GM21528 (cell line): Measurements from ENCODE around the gene RASD1.
"Not testable (repeated sequence)": the region's sequence is repeated elsewhere in the genome, so short reads cannot be mapped to it uniquely, and the experiment has no call there.

ENCODE experiments used
- ATAC-seq: cut with Tn5 transposase; IDR thresholded peaks from one replicate; pipeline ENCODE4 v1.9.1; 2021; ENCODE audit warnings: mild to moderate bottlenecking, moderate library complexity; ENCODE audit not compliant: unreplicated experiment, low FRiP score

Gene RASD1

DNA sequence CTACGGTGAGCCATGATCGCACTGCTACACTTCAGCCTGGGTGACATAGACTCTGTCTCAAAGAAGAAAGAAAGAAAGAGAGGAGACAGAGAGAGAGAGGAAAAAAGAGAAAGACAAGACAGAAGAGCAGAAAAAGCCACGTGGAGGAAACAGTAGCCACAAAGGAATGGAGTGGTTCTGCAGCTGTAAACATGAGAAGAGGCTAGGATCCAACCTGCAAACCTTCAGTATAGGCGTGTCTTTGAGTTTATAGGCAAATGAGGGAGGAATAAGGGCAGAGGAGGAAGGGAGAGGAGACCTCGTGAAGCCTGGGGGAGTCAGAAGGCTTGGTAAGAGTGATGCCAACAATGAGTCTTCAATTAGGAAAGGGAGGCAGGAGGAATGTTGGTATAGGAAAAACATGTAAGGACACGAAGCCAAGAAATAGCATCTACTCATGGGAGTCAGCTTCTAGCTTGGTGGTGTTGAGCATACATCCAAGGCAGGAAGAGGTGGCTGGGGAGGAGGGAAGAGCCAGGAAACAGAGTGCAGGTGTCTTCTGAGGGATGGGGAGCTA is 15.5 kb downstream of the RASD1 start:
- no peak for ATAC-seq

DNA sequence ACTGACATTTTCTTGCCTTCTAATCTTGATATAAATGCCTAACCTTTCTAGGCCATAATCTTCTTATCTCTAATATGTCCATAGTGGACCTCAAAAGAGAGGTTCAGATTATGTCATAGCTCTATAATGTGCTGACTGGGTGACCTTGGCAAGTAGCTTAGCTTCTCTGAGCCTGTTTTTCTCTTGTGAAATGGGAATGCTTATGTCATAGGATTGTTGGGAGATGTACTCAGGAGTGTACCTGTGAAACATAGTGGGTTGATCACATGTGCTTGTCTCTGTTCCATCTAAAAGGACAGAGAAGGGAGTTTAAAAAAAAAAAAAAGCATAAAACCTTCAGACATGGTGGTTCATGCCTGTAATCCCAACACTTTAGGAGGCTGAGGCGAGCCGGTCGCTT is 17.0 kb downstream of the RASD1 start:
- no peak for ATAC-seq

DNA sequence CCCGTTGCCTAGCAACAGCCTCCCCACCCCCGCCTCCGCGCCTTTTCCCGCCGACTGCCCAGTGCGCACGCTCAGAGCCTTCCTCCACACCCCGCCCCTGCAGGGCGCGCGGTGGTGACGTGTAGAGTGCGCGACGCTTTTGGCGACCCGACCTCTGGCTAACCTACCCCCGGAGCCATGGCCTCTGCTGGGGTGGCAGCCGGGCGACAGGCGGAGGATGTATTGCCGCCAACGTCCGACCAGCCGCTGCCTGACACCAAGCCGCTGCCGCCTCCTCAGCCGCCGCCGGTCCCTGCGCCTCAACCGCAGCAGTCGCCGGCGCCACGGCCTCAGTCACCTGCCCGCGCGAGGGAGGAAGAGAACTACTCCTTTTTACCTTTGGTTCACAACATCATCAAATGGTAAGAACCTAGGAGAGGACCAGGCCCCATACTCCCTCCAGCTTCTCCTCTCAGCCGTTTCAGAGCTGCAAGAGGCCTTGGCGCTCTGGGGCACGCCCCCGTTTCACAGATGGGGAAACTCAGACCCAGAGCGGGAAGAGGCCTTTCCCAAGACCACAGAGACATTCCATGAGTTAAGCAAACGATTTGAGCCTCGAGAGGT is 19.2 kb downstream of the RASD1 start, which contains the start of gene MED9:
MED9 (plus strand) TSS at position 136 of the 603 bp plus-strand sequence; CDS start at position 178, 42 bp downstream.
- ATAC-seq = peak; percentile 83

- ATAC-seq = no peak
Observed at GRCh38 chr17:17474341-17474740, 21.9 kb downstream of the RASD1 start.

DNA sequence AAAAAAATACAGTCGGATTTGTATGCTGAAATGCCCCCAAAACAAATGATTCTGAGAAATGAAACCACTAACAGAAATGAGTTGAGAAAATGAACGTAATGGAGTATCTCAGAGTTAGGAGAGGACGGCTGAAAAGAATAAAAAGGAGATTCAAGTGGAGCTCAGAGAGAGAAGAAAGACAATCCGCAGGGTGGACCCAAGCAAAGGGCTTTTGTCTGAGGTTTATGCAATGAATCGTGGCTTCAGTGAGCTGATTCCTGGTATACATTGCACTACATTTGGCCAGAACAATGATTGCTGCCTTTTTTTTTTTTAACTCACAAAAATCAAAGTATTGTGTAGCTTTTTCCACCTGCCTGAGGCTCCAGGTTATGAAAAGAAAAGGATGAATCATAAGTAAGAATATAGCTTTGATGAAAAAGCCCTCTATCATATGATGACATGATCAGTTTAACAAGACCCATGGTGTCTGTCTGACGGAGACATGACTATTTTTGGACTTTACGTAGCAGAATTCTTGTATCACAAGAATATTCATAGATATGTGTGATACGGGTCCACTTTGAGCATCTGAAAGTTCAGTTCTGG is 23.8 kb downstream of the RASD1 start:
- no peak for ATAC-seq

DNA sequence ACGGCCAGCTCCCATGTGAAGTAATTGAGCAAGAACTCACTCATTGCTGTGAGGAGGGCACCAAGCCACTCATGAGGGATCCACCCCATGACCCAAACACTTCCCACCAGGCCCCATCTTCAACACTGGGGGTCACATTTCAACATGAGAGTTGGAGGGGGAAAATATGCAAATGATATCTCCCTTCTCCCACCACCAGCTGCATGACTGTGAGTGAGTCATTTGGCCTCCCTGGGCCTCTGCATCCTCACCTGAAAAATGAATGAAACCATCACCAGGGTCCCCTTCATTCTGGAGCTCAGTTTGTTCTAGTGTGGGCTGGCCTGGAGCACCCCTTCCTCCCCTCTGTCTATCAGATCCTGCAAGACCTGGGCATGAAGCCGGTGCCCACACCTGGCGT is 26.2 kb downstream of the RASD1 start:
- ATAC-seq = no peak

GRCh38 chr17:17469358-17469757 is 26.8 kb downstream of the RASD1 start:
- ATAC-seq = no peak

DNA sequence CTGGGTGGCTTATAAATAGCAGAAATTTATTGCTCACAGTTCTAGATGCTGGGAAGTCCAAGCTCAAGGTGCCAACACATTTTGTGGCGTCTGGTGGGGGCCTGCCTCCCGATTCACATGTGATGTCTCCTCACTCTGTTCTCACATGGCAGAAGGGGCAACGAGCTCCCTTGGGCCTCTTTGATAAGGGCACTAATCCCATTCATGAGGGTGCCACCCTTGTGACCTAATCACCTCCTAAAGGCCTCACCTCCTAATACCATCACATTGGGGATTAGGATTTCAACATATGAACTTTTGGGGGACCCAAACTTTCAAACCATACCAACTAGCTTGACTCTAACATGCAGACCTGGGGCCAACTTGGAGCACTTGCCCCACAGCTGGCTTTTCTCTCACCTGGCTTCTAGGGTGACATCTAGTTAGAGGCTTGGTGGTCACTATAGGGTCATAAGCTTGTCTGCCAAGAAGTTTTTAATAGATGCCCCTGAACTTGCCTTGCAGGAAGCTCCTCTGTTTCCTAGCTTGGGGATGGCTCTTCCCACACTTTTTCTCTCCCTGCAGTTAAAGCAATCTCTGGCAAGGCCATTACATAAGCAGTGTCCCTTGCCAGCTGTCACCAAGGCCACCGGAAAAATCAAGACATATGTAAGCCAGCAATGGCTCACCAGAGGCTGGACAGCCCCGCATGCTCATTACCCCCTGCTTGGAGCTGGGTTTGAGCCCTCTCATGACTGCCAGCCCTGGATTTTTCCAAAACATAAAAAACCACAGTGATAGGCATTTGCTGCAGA is 27.8 kb downstream of the RASD1 start:
- ATAC-seq = no peak

DNA sequence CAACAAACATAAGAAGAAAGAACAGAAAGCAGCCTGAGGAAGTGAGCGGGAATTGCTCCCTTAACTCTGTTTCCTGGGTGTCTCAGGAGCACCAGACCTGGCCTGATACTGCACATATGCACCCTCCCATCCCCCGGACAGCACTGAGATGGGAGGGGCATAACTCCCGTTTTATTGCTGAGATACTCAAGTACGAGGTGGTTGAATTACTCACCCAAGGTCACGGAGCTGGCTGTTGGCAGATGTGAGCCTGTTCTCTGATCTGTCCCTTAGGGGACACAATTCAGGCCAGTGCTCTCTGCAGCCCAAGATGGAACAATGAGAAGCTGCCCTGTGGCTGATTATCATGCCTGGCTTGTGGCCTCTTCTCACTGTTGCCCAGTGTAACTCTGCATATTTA is 28.5 kb downstream of the RASD1 start:
- ATAC-seq = no peak

DNA sequence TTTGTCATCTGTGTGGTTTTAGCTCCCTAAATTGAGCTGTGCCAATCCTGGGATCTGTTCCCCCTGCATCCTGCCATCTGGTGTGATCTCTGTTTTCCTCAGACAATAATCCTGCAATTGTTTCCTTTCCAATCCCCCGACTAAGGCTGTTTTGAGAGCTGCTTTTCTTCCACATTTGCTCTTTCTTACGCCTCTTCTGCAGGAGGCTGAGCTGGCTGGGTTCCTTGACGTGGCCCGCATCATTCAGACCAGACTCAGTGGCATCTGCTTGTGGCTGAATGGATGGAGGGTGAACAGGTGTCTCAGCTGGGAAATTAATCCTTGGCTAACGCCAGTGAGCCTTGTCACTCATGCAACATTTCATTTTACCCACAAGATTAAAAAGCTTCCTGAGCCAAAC is 29.2 kb downstream of the RASD1 start:
- no peak for ATAC-seq

DNA sequence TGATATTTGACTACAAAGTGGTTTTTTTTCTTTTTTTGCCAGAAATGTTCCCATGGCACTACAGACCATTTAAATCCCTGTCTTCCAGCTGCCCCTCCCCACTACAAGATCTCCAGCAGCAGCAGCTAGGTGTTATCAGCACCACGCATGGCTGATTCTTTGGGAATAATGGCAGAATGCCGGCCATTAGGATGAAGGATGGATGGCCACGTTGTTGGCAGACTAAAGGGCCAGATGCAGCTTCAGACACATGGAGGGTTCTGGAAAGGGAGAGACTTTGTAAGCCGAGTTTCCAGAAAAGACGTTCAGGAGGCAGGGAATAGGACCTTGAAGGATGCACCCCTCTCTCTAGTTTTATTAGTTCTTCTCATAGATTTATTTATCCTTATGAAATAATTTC is 29.7 kb downstream of the RASD1 start:
- no peak for ATAC-seq

- not testable (repeated sequence) for ATAC-seq
Observed at GRCh38 chr17:17465878-17466277, 30.3 kb downstream of the RASD1 start.

DNA sequence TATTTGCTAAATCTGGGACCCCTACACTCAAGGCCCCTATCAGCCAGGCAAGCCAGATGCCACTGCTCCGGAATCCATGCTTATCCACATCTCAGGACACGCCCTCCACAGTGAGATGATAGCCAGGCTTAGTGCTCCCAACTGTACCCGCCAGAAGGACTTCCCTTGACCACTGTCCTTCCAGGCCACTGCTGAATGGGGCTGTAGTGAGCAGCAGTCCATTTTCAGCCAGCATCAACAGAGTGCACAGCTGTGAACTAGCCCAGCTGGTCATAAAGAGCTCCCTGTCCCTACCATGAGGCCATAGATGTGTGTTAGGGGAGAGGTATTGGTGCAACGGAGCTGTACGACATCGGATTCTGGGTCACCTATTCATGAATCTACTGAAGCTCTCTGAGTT is 32.4 kb downstream of the RASD1 start:
- ATAC-seq = no peak

DNA sequence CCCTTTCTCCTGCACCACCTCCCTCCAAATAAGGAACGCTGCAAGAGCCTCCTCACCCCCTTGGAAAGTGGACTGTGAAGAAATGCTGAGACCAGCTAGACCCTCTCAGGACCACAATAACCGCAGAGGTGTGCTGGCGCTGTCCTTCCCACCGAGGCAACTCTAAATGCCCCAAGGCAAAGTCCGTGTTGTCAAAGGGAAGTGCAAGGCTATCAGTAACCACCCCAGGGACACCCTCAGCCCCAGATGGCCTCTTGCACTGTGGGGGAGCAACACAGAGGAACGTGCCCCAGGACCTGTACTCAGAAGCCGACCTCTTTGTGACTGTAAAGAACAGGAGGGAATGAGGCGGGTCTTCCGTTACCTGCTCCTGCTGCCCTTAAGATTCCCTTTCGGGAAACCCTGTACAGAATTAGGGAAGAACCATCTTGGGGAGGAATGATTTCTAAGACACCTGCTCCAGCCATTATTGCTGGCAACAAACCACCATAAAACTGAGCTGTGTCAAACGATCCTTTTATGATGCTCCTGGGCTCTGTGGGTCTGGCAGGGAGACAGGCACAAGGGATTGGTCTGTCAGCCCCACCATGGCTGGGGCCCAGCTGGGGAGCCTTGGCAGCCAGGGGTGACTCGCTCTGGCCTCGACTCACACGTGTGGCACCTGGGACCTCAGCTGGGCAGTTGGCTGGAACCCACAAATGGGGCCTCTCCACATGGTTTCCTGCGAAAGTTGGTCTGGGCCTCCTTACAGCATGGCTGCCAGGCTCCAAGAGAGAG is 34.0 kb downstream of the RASD1 start:
- no peak for ATAC-seq

- no peak for ATAC-seq
Observed at GRCh38 chr17:17460038-17460437, 36.2 kb downstream of the RASD1 start.

- ATAC-seq = no peak
Observed at GRCh38 chr17:17457680-17458079, 38.5 kb downstream of the RASD1 start.

GRCh38 chr17:17456251-17456650 is 39.9 kb downstream of the RASD1 start:
- no peak for ATAC-seq

GRCh38 chr17:17455173-17455572 is 41.0 kb downstream of the RASD1 start:
- no peak for ATAC-seq

- ATAC-seq = not testable (repeated sequence)
Observed at GRCh38 chr17:17454700-17455099, 41.5 kb downstream of the RASD1 start.

- ATAC-seq = no peak
Observed at GRCh38 chr17:17454276-17454675, 41.9 kb downstream of the RASD1 start.

DNA sequence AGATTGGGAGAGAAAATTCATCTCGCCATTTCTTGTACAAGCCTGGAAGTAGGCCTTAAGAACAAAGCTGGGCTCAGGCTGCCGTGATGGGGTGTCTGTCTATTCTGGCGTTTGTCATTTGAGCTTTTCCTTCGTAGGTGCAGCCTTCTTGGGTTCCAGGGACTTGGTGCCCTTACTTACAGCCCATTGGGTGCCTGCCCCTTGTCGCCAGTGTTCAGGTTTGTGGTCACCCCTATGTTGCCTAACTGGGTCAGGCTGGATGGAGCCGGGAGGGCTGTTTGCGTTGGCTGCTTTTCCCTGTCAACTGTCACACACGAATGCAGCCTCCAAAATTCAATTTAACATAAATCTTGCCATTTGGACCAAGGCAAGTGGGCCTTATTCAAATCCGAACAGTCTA is 43.1 kb downstream of the RASD1 start:
- ATAC-seq = no peak
